ENCODE data around the gene ZDHHC5.

ZDHHC5 gene

GRCh38 chr11:57646799-57647303 lies 21.1 kb upstream of the ZDHHC5 start:
- H3K9ac ChIP-seq (ENCODE audit: low read length): no peak overlapping the region
- H4K20me1 ChIP-seq (ENCODE audit: insufficient read depth, low read length): no peaks in the 10 kb centered on the region
- H3K27me3 ChIP-seq (ENCODE audit: low read depth, low read length): peaks cover 35% of the 10 kb centered on the region
- H3K27ac ChIP-seq (ENCODE audit: low read length): no peak overlapping the region
- TF ChIP-seq CTCF (IDR thresholded peaks at IDR 0.05; ENCODE audit: low read depth, low read length) (no peak), EZH2phosphoT487 (IDR thresholded peaks at IDR 0.05; ENCODE audit: low read depth) (no peak)
- H3K36me3 ChIP-seq (replicated peaks; ENCODE audit: low read depth, low read length): no peaks in the 10 kb centered on the region
- H3K4me1 ChIP-seq (ENCODE audit: low read length): peaks cover 34% of the 10 kb centered on the region
- no peaks in the 10 kb centered on the region for H3K79me2 ChIP-seq (ENCODE audit: low read length)
- no peak overlapping the region for H2AFZ ChIP-seq (ENCODE audit: low read depth, low read length)
- no peaks in the 10 kb centered on the region for H3K9me3 ChIP-seq (ENCODE audit: insufficient read depth, low read length)
- H3K4me2 ChIP-seq (ENCODE audit: low read length): no peak overlapping the region
- no peak overlapping the region for H3K4me3 ChIP-seq (ENCODE audit: low read length)

- no peak overlapping the region for H3K4me2 ChIP-seq (ENCODE audit: low read length)
- no peaks in the 10 kb centered on the region for H3K9me3 ChIP-seq (ENCODE audit: insufficient read depth, low read length)
- H3K9ac ChIP-seq (ENCODE audit: low read length): no peak overlapping the region
- no peak overlapping the region for H2AFZ ChIP-seq (ENCODE audit: low read depth, low read length)
- H3K4me3 ChIP-seq (ENCODE audit: low read length): no peak overlapping the region
- no peaks in the 10 kb centered on the region for H3K79me2 ChIP-seq (ENCODE audit: low read length)
- H4K20me1 ChIP-seq (ENCODE audit: insufficient read depth, low read length): no peaks in the 10 kb centered on the region
- H3K27me3 ChIP-seq (ENCODE audit: low read depth, low read length): peaks cover 35% of the 10 kb centered on the region
- H3K4me1 ChIP-seq (ENCODE audit: low read length): peaks cover 34% of the 10 kb centered on the region
- no peak overlapping the region for H3K27ac ChIP-seq (ENCODE audit: low read length)
- H3K36me3 ChIP-seq (replicated peaks; ENCODE audit: low read depth, low read length): no peaks in the 10 kb centered on the region
- TF ChIP-seq CTCF (IDR thresholded peaks at IDR 0.05; ENCODE audit: low read depth, low read length) (no peak), EZH2phosphoT487 (IDR thresholded peaks at IDR 0.05; ENCODE audit: low read depth) (no peak)
These were observed 20.5 kb upstream of the ZDHHC5 start for GRCh38 chr11:57647372-57647771.

DNA sequence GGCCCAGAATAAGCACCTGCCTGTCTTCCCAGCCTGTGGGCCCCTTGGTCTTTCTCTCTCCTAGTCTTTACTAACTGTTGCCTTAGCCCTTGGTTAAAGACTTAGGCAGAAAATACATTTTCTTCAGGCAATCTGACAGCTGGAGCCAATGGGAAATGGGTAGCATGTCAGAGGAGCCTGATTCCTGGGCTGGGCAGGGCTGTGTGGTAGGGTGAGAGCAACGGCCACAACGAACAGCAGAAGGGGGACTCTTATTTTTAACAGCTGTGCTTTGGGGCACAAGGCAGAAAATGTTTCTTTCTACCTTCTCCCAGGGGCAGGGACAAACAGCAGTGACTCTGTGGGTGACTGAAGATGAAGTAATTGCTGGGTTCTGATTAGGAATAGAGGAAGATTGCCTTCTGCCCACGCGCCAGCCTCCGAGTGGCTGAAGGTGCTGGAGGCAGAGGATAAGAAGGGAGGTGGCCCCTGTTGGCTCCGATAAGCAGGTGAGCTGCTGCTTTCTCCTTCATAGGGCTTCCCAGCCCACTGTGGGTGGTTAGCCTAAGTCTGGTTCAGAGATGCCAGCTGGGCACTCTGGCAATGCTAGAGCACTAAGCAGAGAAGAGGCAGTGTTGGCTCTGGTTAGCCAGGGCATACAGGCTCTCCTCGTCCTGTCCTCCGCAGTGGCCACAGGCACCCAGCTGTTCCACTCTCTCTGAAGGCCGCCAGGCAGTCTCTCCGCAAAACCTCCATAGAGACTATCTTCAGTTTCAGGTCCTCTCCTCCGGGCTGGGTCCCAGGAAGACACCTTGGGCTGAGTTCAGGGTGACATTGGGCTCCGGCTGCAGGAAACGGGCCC lies 19.7 kb upstream of the ZDHHC5 start:
- Histone ChIP-seq H3K4me3 (ENCODE audit: low read length) (peak overlapping the region; percentile 82), H3K9ac (ENCODE audit: low read length) (0 out of 2 replicates have a peak overlapping the region, but pooled peaks have one; percentile 46)
- TF ChIP-seq CTCF (IDR thresholded peaks at IDR 0.05; ENCODE audit: low read depth, low read length) (no peak), EZH2phosphoT487 (IDR thresholded peaks at IDR 0.05; ENCODE audit: low read depth) (no peak)

More for the DNA sequence above, 19.7 kb upstream of the ZDHHC5 start:
- H3K4me1 ChIP-seq (ENCODE audit: low read length): peaks cover 34% of the 10 kb centered on the region
- peaks cover 32% of the 10 kb centered on the region for H3K27me3 ChIP-seq (ENCODE audit: low read depth, low read length)
- no peaks in the 10 kb centered on the region for H3K36me3 ChIP-seq (replicated peaks; ENCODE audit: low read depth, low read length)
- H3K9me3 ChIP-seq (ENCODE audit: insufficient read depth, low read length): no peaks in the 10 kb centered on the region
- peak overlapping the region; percentile 100 for H3K4me2 ChIP-seq (ENCODE audit: low read length)
- H3K27ac ChIP-seq (ENCODE audit: low read length): no peak overlapping the region
- H4K20me1 ChIP-seq (ENCODE audit: insufficient read depth, low read length): no peaks in the 10 kb centered on the region
- no peaks in the 10 kb centered on the region for H3K79me2 ChIP-seq (ENCODE audit: low read length)
- H2AFZ ChIP-seq (ENCODE audit: low read depth, low read length): no peak overlapping the region

Data from OCI-LY3 (cell line).